H1 (cell line): Measurements from ENCODE around the gene TRAPPC8. TPM values are rescaled to one million over a fixed set of nuclear protein-coding genes. Genes with fewer than 3 reads are reported as not detected.

Experiments used
- CHD7 ChIP-seq: fragments of 300-600 bp; sonication (generic); IDR thresholded peaks from 2 replicates; pipeline ENCODE4 v1.7.1; 2012; ENCODE audit warnings: low read length, moderate library complexity, mild to moderate bottlenecking, inconsistent platforms; ENCODE audit not compliant: insufficient replicate concordance
- EP300 ChIP-seq, 2 experiments: IDR thresholded peaks; 1 replicate in 1 of 2; 2 replicates in 1 of 2; pipeline ENCODE4 v1.6.1; 2011 to 2012; ENCODE audit warnings: low read depth in 2 of 2, low read length in 2 of 2, mild to moderate bottlenecking in 2 of 2, borderline replicate concordance in 1 of 2, inconsistent platforms in 1 of 2, moderate library complexity in 1 of 2
- RAD21 ChIP-seq, 2 experiments: IDR thresholded peaks in 1 of 2; conservative IDR thresholded peaks in 1 of 2; 2 replicates each; pipeline ENCODE4 v1.6.1; 2011; ENCODE audit warnings: low read depth in 2 of 2, low read length in 2 of 2, improper control_type of control experiment in 1 of 2, inconsistent platforms in 1 of 2, mild to moderate bottlenecking in 1 of 2, moderate library complexity in 1 of 2
- SIN3A ChIP-seq, 2 experiments: IDR thresholded peaks in 1 of 2; conservative IDR thresholded peaks in 1 of 2; 2 replicates each; pipeline ENCODE4 v1.6.1; 2011 to 2012; ENCODE audit warnings: low read length in 2 of 2, improper control_type of control experiment in 1 of 2, low read depth in 1 of 2, mild to moderate bottlenecking in 1 of 2
- polyA plus RNA-seq, 7 experiments: library from polyadenylated mRNA; depleted of rRNA in 3 of 7; stranded (reverse) in 5 of 7; unstranded in 2 of 7; fragments of >200 nt in 5 of 7; fragments of 200-250 nt in 2 of 7; gene quantifications; 1 replicate in 5 of 7; 2 replicates in 1 of 7; 4 replicates in 1 of 7; pipeline versions ENCODE4 v1.2.1 to v1.2.3, GENCODE V29; 2011 to 2013; ENCODE audit warnings: missing spikeins in 2 of 7, mixed read lengths in 2 of 7
- total RNA-seq: library from RNA; stranded (reverse); fragmentation: NEBNext Ultra II Directional; extraction: Animal tissue kit (Norgen Biotek cat#: 25700); gene quantifications from 2 replicates; pipeline ENCODE4 v1.2.1, GENCODE V29; 2021

TRAPPC8 gene
- total and polyA plus RNA-seq, 2 of the 8 experiments (the other 6 are each of a cell fraction or from before 2014, with no cell fraction given) = 43.6 to 56.5 TPM

DNA sequence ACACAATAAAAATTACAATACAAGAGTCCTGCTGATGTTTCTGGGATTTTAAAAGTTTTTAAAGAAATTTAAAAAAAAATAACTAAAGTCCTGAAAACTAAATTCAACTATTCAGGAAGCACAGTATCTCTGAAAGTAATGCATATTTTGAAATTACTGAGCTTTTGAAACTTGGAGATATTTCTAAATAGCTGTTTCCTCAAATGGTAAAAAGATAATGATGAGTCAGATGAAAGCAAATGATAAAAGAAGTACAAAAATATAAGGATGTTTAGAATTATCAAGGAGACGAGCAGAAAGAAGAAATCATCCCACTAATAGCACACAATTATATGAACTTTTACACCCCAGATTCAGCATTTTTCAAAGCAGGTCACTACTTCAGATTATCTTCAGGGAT lies 92.1 kb downstream of the TRAPPC8 start (continued):
- no peak for TF ChIP-seq CHD7
- no peak for TF ChIP-seq EP300 (IDR thresholded peaks at IDR 0.05; ENCODE audit: borderline replicate concordance in 1 of 2, low read depth in 2 of 2, low read length in 2 of 2)
- no peak for TF ChIP-seq RAD21 (IDR thresholded peaks at IDR 0.05 in 1 of 2, conservative IDR thresholded peaks at IDR 0.05 in 1 of 2; ENCODE audit: low read depth in 2 of 2, low read length in 2 of 2)
- no peak for TF ChIP-seq SIN3A (conservative IDR thresholded peaks at IDR 0.05 in 1 of 2, IDR thresholded peaks at IDR 0.05 in 1 of 2; ENCODE audit: low read depth in 1 of 2, low read length in 2 of 2)
